K562 (cell line): ENCODE results near the gene ZNF692. TPM values are rescaled to one million over a fixed set of nuclear protein-coding genes. Genes with fewer than 3 reads are reported as not detected.

ENCODE experiments used
- ARID1B ChIP-seq: fragments of 450-650 bp; IDR thresholded peaks from 2 replicates; pipeline ENCODE4 v1.6.1; 2016; ENCODE audit warnings: antibody characterized with exemption, mild to moderate bottlenecking, inconsistent platforms
- CEBPB ChIP-seq: fragments of 450-650 bp; IDR thresholded peaks from 2 replicates; pipeline ENCODE4 v1.6.1; 2016; ENCODE audit warnings: missing genetic modification characterization, missing compliant biosample characterization
- FOXJ2 ChIP-seq: fragments of 200-800 bp; sonication (Bioruptor generic); IDR thresholded peaks from 2 replicates; pipeline ENCODE4 v1.6.1; 2016; ENCODE audit warnings: missing genetic modification characterization, missing compliant biosample characterization
- GABPA ChIP-seq: fragments of 200-800 bp; sonication (Bioruptor generic); conservative IDR thresholded peaks from 2 replicates; pipeline ENCODE4 v1.6.1; 2016; ENCODE audit warnings: low read depth, missing genetic modification characterization, missing compliant biosample characterization
- LARP7 ChIP-seq: fragments of 450-650 bp; IDR thresholded peaks from 2 replicates; pipeline ENCODE4 v1.6.1; 2016
- MTA3 ChIP-seq: fragments of 450-650 bp; formaldehyde crosslinking; IDR thresholded peaks from 2 replicates; pipeline ENCODE4 v1.6.1; 2017; ENCODE audit warnings: mild to moderate bottlenecking, borderline replicate concordance
- PTTG1 ChIP-seq: fragments of 450-650 bp; IDR thresholded peaks from 2 replicates; pipeline ENCODE4 v1.6.1; 2016; ENCODE audit warnings: low read depth, mild to moderate bottlenecking, missing genetic modification characterization, missing compliant biosample characterization
- RBBP5 ChIP-seq: fragments of 200-600 bp; sonication (generic); IDR thresholded peaks from 2 replicates; pipeline ENCODE4 v1.6.1; 2012; ENCODE audit warnings: borderline replicate concordance, mild to moderate bottlenecking, low read length, control low read depth, inconsistent platforms; ENCODE audit not compliant: insufficient read depth, poor library complexity, severe bottlenecking
- SPI1 ChIP-seq: IDR thresholded peaks from 2 replicates; pipeline ENCODE4 v1.6.1; 2011; ENCODE audit warnings: low read depth, low read length, control low read depth, borderline replicate concordance
- TCF7L2 ChIP-seq: fragments of 150-350 bp; IDR thresholded peaks from 2 replicates; pipeline ENCODE4 v1.6.1; 2016; ENCODE audit warnings: low read depth, mild to moderate bottlenecking, low read length, moderate library complexity
- TEAD1 ChIP-seq, 2 experiments: fragments of 450-650 bp in 1 of 2; sonication (generic) in 1 of 2; formaldehyde crosslinking; IDR thresholded peaks; 2 replicates each; pipeline versions ENCODE4 v1.4.0 to v1.8.0; 2020 to 2022; ENCODE audit warnings: mild to moderate bottlenecking in 2 of 2, missing genetic modification reagents in 1 of 2
- TEAD2 ChIP-seq: fragments of 450-650 bp; IDR thresholded peaks from 2 replicates; pipeline ENCODE4 v1.6.1; 2016; ENCODE audit warnings: missing genetic modification characterization, control low read depth, missing compliant biosample characterization
- TRIM24 ChIP-seq, 2 experiments: fragments of 450-650 bp; IDR thresholded peaks; 2 replicates each; pipeline ENCODE4 v1.6.1; 2016
- ZNF133 ChIP-seq: fragments of 250-450 bp; sonication (Bioruptor Pico); IDR thresholded peaks from 2 replicates; pipeline ENCODE4 v1.4.0; 2020; ENCODE audit warnings: mild to moderate bottlenecking
- ZNF175 ChIP-seq: fragments of 200-800 bp; sonication (Bioruptor generic); IDR thresholded peaks from 2 replicates; pipeline ENCODE4 v1.6.1; 2016; ENCODE audit warnings: low read depth, mild to moderate bottlenecking, missing genetic modification characterization, missing compliant biosample characterization
- ZNF699 ChIP-seq: fragments of 250-450 bp; sonication (Bioruptor Pico); IDR thresholded peaks from 2 replicates; pipeline ENCODE4 v1.8.0; 2021; ENCODE audit warnings: mild to moderate bottlenecking, moderate library complexity; ENCODE audit not compliant: insufficient replicate concordance
- ZNF766 ChIP-seq: fragments of 200-800 bp; sonication (Bioruptor generic); conservative IDR thresholded peaks from 2 replicates; pipeline ENCODE4 v1.6.1; 2016; ENCODE audit warnings: missing genetic modification characterization, missing compliant biosample characterization
- ZSCAN29 ChIP-seq: fragments of 450-650 bp; IDR thresholded peaks from 2 replicates; pipeline ENCODE4 v1.6.1; 2017
- polyA plus RNA-seq, 8 experiments: library from polyadenylated mRNA; depleted of rRNA in 4 of 8; stranded (reverse) in 5 of 8; unstranded in 3 of 8; fragments of >200 nt; fragmentation: Nextera tagmentation in 2 of 8; fragmentation: Illumina TruSeq in 1 of 8; extraction: Ambion mirVana in 2 of 8; extraction: Trizol in 1 of 8; gene quantifications; 2 replicates each; pipeline versions ENCODE4 v1.2.1 to v1.2.3, GENCODE V29; 2011 to 2014; ENCODE audit warnings: inconsistent platforms in 1 of 8, missing spikeins in 1 of 8
- total RNA-seq, 7 experiments: library from RNA; depleted of rRNA in 6 of 7; stranded (reverse); fragments of >200 nt in 6 of 7; fragmentation: Illumina TruSeq in 2 of 7; extraction: Trizol in 2 of 7; gene quantifications; 2 replicates each; pipeline versions ENCODE4 v1.2.1 to v1.2.3, GENCODE V29; 2011 to 2021; ENCODE audit warnings: low replicate concordance in 1 of 7
- TF ChIP-seq, protein P1 (sequence below), 2 experiments: fragments of 450-650 bp in 1 of 2; sonication (generic) in 1 of 2; formaldehyde crosslinking in 1 of 2; IDR thresholded peaks; 2 replicates each; pipeline versions ENCODE4 v1.7.1 to v1.9.0; 2016 to 2022; ENCODE audit warnings: inconsistent platforms in 1 of 2, mild to moderate bottlenecking in 1 of 2, missing genetic modification reagents in 1 of 2

ZNF692 gene
- total and polyA plus RNA-seq, 9 of the 15 experiments (the other 6 are each of a cell fraction or from before 2014, with no cell fraction given): 8.4 to 143 (median 55.9) TPM

DNA sequence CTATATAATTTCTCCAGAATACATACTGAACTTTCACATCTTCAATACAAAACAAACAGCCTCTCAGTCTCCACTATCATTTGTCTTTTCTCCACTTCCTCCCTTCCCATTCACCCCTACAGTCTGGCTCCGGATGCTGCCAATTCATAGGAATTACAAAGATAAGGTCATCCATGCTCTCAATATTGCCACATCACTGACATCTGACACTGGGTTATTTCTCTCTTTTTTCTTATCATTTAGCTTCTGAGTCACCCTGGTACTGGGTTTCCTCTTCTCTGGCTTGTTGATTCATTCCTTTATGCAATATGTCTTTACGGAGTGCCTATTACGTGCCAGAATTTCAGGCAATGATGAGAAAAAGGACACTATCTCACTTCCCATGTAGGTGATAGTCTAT lies 30.0 kb downstream of the ZNF692 start (continued):
- TF ChIP-seq, protein P1, sequence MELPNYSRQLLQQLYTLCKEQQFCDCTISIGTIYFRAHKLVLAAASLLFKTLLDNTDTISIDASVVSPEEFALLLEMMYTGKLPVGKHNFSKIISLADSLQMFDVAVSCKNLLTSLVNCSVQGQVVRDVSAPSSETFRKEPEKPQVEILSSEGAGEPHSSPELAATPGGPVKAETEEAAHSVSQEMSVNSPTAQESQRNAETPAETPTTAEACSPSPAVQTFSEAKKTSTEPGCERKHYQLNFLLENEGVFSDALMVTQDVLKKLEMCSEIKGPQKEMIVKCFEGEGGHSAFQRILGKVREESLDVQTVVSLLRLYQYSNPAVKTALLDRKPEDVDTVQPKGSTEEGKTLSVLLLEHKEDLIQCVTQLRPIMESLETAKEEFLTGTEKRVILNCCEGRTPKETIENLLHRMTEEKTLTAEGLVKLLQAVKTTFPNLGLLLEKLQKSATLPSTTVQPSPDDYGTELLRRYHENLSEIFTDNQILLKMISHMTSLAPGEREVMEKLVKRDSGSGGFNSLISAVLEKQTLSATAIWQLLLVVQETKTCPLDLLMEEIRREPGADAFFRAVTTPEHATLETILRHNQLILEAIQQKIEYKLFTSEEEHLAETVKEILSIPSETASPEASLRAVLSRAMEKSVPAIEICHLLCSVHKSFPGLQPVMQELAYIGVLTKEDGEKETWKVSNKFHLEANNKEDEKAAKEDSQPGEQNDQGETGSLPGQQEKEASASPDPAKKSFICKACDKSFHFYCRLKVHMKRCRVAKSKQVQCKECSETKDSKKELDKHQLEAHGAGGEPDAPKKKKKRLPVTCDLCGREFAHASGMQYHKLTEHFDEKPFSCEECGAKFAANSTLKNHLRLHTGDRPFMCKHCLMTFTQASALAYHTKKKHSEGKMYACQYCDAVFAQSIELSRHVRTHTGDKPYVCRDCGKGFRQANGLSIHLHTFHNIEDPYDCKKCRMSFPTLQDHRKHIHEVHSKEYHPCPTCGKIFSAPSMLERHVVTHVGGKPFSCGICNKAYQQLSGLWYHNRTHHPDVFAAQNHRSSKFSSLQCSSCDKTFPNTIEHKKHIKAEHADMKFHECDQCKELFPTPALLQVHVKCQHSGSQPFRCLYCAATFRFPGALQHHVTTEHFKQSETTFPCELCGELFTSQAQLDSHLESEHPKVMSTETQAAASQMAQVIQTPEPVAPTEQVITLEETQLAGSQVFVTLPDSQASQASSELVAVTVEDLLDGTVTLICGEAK (IDR thresholded peaks at IDR 0.05): peak; percentile 41; the same call in 1 of the 2 replicates
- TF ChIP-seq, protein P1 (CRISPR knock-in tag; IDR thresholded peaks at IDR 0.05): no peak
- TF ChIP-seq ZNF175 (no peak), ZSCAN29 (no peak), ARID1B (peak; percentile 93), ZNF133 (CRISPR knock-in tag) (no peak), RBBP5 (no peak), FOXJ2 (tag) (no peak), TEAD2 (tag) (no peak), TEAD1 (CRISPR knock-in tag; IDR thresholded peaks at IDR 0.05) (peak; percentile 7 to 35; a peak in 1 of 4 replicates), CEBPB (peak; percentile 99), TRIM24 (IDR thresholded peaks at IDR 0.05) (peak; percentile 88 to 95), ZNF766 (0 out of 2 replicates have a peak, but pooled peaks have one; percentile 28), PTTG1 (tag) (no peak), MTA3 (peak; percentile 27; the same call in 1 of the 2 replicates), ZNF699 (CRISPR knock-in tag) (no peak), LARP7 (no peak), GABPA (tag) (peak; percentile 60), TCF7L2 (no peak), SPI1 (peak; percentile 95)
